Measurements from ENCODE around the gene ZBTB26.

GRCh38 chr9:122866079-122866478 lies 65.2 kb downstream of the ZBTB26 start:
- no peak for TF ChIP-seq EP300 (IDR thresholded peaks at IDR 0.05)
- no peak for TF ChIP-seq CTCF (IDR thresholded peaks at IDR 0.05)
- no peak for TF ChIP-seq POLR2A (IDR thresholded peaks at IDR 0.05; ENCODE audit: low read depth)
